WERI-Rb-1 (cell line): ENCODE results near the gene RIMBP3C.
"Not testable (repeated sequence)": the region's sequence is repeated elsewhere in the genome, so short reads cannot be mapped to it uniquely, and the experiment has no call there.

Source experiments
- DNase-seq: peaks from one replicate; pipeline ENCODE4 v3.0.0-alpha.2; 2020
- H3K27ac ChIP-seq: fragments of 250-450 bp; sonication (Bioruptor Pico); 2 replicates; pipeline ENCODE4 v1.5.1; 2020; ENCODE audit warnings: mild to moderate bottlenecking, moderate library complexity
- H3K27me3 ChIP-seq: fragments of 250-450 bp; sonication (Bioruptor Pico); 2 replicates; pipeline ENCODE4 v1.5.1; 2021; ENCODE audit warnings: mild to moderate bottlenecking, low read depth, moderate library complexity; ENCODE audit not compliant: insufficient read depth, severe bottlenecking
- H3K36me3 ChIP-seq: fragments of 250-450 bp; sonication (Bioruptor Pico); 2 replicates; pipeline ENCODE4 v1.5.1; 2020; ENCODE audit warnings: mild to moderate bottlenecking, moderate library complexity
- H3K4me3 ChIP-seq: 2 replicates; pipeline ENCODE4 v1.5.1; 2011; ENCODE audit warnings: low read depth, mild to moderate bottlenecking, control low read depth, low read length
- H3K9me3 ChIP-seq: fragments of 250-450 bp; sonication (Bioruptor Pico); 2 replicates; pipeline ENCODE4 v1.5.1; 2021; ENCODE audit warnings: mild to moderate bottlenecking, moderate library complexity; ENCODE audit not compliant: severe bottlenecking

The RIMBP3C gene

GRCh38 chr22:21532863-21533648 is 18.2 kb downstream of the RIMBP3C start:
- not testable (repeated sequence) for DNase-seq, H3K27me3 ChIP-seq

DNA sequence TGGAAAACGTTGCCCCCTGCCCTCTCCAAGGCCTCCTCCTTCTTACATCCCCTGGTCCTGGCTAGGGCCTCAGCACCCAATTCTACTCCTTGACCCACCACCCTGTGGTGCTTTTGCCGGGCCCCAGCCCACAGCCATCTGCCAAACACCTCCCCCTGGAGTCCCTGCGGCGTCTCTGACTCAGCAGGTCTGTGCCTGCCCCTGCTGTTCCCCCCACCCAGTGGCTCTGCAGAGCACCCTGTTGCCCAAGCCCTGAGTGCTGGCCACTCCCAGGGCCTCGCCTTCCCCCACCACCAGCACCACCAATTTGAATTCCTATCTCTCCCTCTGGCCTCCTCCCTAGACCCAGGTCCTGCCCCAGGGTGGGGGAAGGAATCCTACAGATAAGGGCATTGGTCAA is 19.7 kb downstream of the RIMBP3C start:
- H3K27ac ChIP-seq, H3K9me3 ChIP-seq: not testable (repeated sequence)

More at GRCh38 chr22:21532863-21533648, 18.2 kb downstream of the RIMBP3C start:
- not testable (repeated sequence) for H3K4me3 ChIP-seq, H3K36me3 ChIP-seq, H3K27ac ChIP-seq, H3K9me3 ChIP-seq

GRCh38 chr22:21526705-21527500 is 24.4 kb downstream of the RIMBP3C start:
- not testable (repeated sequence) for H3K9me3 ChIP-seq, H3K36me3 ChIP-seq, H3K27ac ChIP-seq, DNase-seq, H3K27me3 ChIP-seq, H3K4me3 ChIP-seq

More for the DNA sequence above, 19.7 kb downstream of the RIMBP3C start:
- H3K36me3 ChIP-seq, DNase-seq, H3K27me3 ChIP-seq, H3K4me3 ChIP-seq: not testable (repeated sequence)

- not testable (repeated sequence) for DNase-seq, H3K27me3 ChIP-seq, H3K27ac ChIP-seq, H3K4me3 ChIP-seq, H3K36me3 ChIP-seq, H3K9me3 ChIP-seq
These were observed 34.1 kb downstream of the RIMBP3C start for GRCh38 chr22:21516970-21517764.

DNA sequence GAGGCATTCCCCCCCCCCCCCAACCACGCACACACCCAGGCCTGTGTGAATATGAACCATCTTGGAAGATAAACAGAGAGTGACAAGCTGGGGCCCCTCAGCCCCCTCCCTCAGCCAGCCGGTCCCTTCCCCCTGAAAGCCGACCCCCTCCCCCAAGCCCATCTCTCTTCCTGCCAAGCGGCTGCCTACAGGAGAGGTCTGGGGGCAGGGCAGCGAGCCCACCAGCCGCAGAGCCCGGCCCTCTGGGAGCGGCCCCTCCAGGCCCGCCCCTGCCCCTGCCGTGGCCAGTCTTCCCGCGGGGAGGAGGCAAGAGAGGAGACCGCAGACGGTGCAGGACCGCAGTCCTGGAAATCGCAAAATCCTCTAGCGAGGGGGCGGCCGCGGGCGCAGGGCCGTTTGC is 34.7 kb downstream of the RIMBP3C start:
- not testable (repeated sequence) for H3K9me3 ChIP-seq, H3K27ac ChIP-seq, DNase-seq, H3K36me3 ChIP-seq, H3K4me3 ChIP-seq, H3K27me3 ChIP-seq

DNA sequence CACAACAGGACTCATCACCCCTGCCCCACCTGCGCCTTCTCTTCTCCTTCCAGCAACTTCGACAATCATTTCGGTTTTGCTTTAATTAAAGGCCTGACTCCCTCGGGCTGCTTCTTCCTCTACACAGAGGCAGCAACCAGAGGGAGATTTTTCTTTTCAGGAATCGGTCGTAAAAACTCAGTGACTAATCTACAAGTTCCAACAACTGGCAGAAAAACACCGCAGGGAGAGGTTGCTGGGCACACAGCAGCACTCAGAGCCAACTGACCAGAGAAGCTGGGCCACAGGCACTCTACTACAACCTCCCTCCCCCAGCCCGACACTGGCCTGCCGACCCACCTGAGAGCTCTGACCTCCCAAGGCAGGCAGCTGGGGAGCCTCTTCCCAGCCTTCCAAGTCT is 36.0 kb downstream of the RIMBP3C start:
- DNase-seq, H3K27ac ChIP-seq, H3K4me3 ChIP-seq, H3K27me3 ChIP-seq, H3K9me3 ChIP-seq, H3K36me3 ChIP-seq: not testable (repeated sequence)

- DNase-seq, H3K4me3 ChIP-seq, H3K27me3 ChIP-seq, H3K9me3 ChIP-seq, H3K36me3 ChIP-seq, H3K27ac ChIP-seq: not testable (repeated sequence)
These were observed 37.1 kb downstream of the RIMBP3C start for GRCh38 chr22:21514117-21514516.

- H3K4me3 ChIP-seq, H3K27me3 ChIP-seq, H3K27ac ChIP-seq, DNase-seq, H3K36me3 ChIP-seq, H3K9me3 ChIP-seq: not testable (repeated sequence)
These were observed 39.2 kb downstream of the RIMBP3C start for GRCh38 chr22:21512022-21512421.

- not testable (repeated sequence) for DNase-seq, H3K4me3 ChIP-seq, H3K36me3 ChIP-seq, H3K9me3 ChIP-seq, H3K27ac ChIP-seq, H3K27me3 ChIP-seq
These were observed 40.9 kb downstream of the RIMBP3C start for GRCh38 chr22:21510397-21510796.

GRCh38 chr22:21499623-21500506 is 51.4 kb downstream of the RIMBP3C start:
- not testable (repeated sequence) for H3K27ac ChIP-seq, H3K27me3 ChIP-seq, H3K4me3 ChIP-seq, H3K9me3 ChIP-seq, H3K36me3 ChIP-seq, DNase-seq

- not testable (repeated sequence) for H3K36me3 ChIP-seq, H3K27me3 ChIP-seq, H3K9me3 ChIP-seq, H3K27ac ChIP-seq, H3K4me3 ChIP-seq, DNase-seq
These were observed 52.8 kb downstream of the RIMBP3C start for GRCh38 chr22:21498489-21498888.

DNA sequence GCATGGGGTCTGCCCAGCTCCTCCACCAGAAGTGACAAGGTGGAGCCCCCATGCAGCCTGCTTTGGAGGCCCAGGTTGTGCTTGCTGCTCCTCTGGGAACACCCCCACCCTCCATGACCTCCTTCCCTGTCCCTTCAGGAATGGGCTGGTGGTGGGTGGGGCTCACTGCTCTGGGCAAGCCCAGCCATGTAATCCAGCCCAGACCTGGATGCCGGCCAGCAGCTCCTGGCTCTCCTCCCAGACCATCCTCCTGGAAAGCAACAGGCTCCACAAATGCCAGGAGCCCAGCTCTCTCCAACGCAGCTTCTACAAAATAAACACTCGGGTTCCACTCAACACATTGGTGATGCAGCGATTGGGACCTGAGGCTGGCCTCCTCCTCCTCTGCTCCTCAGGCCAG is 53.3 kb downstream of the RIMBP3C start:
- DNase-seq, H3K27me3 ChIP-seq: not testable (repeated sequence)

More for the DNA sequence above, 53.3 kb downstream of the RIMBP3C start:
- not testable (repeated sequence) for H3K9me3 ChIP-seq, H3K36me3 ChIP-seq, H3K27ac ChIP-seq, H3K4me3 ChIP-seq
